ENCODE measurements around the gene CISH. TPM values are rescaled to one million over a fixed set of nuclear protein-coding genes. Genes with fewer than 3 reads are reported as not detected.

CISH gene
- total and polyA plus RNA-seq, 2 donors from 2014 or later, result 30.8 to 59.4 TPM

- DNase-seq, result peak in 2 of 5 donors; percentile 21 to 29
- no peak overlapping the region for H3K4me3 ChIP-seq (ENCODE audit: low read length in 3 of 3)
- intact Hi-C loops (cut with DNase I), result no loop called here
- peak overlapping the region; percentile 99 for H3K27ac ChIP-seq (ENCODE audit: low read depth in 2 of 2, low read length in 2 of 2)
- peak overlapping the region in 1 of 3 donors; percentile 83 for H3K9ac ChIP-seq (ENCODE audit: low read length in 3 of 3)
- FAIRE-seq, result no peak
- TF ChIP-seq CTCF (IDR thresholded peaks at IDR 0.05; ENCODE audit: borderline replicate concordance, extremely low read depth, insufficient read depth), result no peak
- H3K36me3 ChIP-seq (ENCODE audit: control insufficient read depth in 2 of 3, insufficient read depth in 3 of 3, low read length in 3 of 3), result peaks cover 0 to 3% (median 0%) of the 10 kb centered on the region in 3 donors
- no peaks in the 10 kb centered on the region for H3K9me3 ChIP-seq (ENCODE audit: control insufficient read depth in 2 of 3, insufficient read depth in 1 of 3, low read length in 3 of 3)
- H3K4me1 ChIP-seq (ENCODE audit: control insufficient read depth in 2 of 3, insufficient read depth in 2 of 3, low read depth in 1 of 3, low read length in 3 of 3), result peaks cover 4 to 52% (median 51%) of the 10 kb centered on the region in 3 donors
- no peaks in the 10 kb centered on the region for H3K27me3 ChIP-seq (ENCODE audit: control insufficient read depth, insufficient read depth, low read length)
Observed at GRCh38 chr3:50599115-50599715, 12.4 kb downstream of the CISH start.

GRCh38 chr3:50594253-50594785 lies 17.3 kb downstream of the CISH start:
- Histone ChIP-seq H3K27me3 (ENCODE audit: control insufficient read depth, insufficient read depth, low read length) (no peaks in the 10 kb centered on the region), H3K36me3 (ENCODE audit: control insufficient read depth in 2 of 3, insufficient read depth in 3 of 3, low read length in 3 of 3) (no peaks in the 10 kb centered on the region), H3K9ac (ENCODE audit: low read length in 3 of 3) (no peak overlapping the region), H3K27ac (ENCODE audit: low read depth in 2 of 2, low read length in 2 of 2) (no peak overlapping the region), H3K4me3 (ENCODE audit: low read length in 3 of 3) (no peak overlapping the region), H3K4me1 (ENCODE audit: control insufficient read depth in 2 of 3, insufficient read depth in 2 of 3, low read depth in 1 of 3, low read length in 3 of 3) (peaks cover 0 to 21% (median 11%) of the 10 kb centered on the region in 3 donors), H3K9me3 (ENCODE audit: control insufficient read depth in 2 of 3, insufficient read depth in 1 of 3, low read length in 3 of 3) (no peaks in the 10 kb centered on the region)
- no peak for TF ChIP-seq CTCF (IDR thresholded peaks at IDR 0.05; ENCODE audit: borderline replicate concordance, extremely low read depth, insufficient read depth)
- intact Hi-C loops (cut with DNase I), result no loop called here
- FAIRE-seq (no peak), DNase-seq (no peak)

- DNase-seq (no peak), FAIRE-seq (no peak)
- Histone ChIP-seq H3K27ac (ENCODE audit: low read depth in 2 of 2, low read length in 2 of 2) (peak overlapping the region; percentile 13 to 32), H3K4me3 (ENCODE audit: low read length in 3 of 3) (no peak overlapping the region), H3K4me1 (ENCODE audit: control insufficient read depth in 2 of 3, insufficient read depth in 2 of 3, low read depth in 1 of 3, low read length in 3 of 3) (peaks cover 0 to 16% (median 7%) of the 10 kb centered on the region in 3 donors), H3K27me3 (ENCODE audit: control insufficient read depth, insufficient read depth, low read length) (no peaks in the 10 kb centered on the region), H3K9ac (ENCODE audit: low read length in 3 of 3) (peak overlapping the region in 1 of 3 donors; percentile 19), H3K36me3 (ENCODE audit: control insufficient read depth in 2 of 3, insufficient read depth in 3 of 3, low read length in 3 of 3) (no peaks in the 10 kb centered on the region), H3K9me3 (ENCODE audit: control insufficient read depth in 2 of 3, insufficient read depth in 1 of 3, low read length in 3 of 3) (no peaks in the 10 kb centered on the region)
- intact Hi-C loops (cut with DNase I), result no loop called here
- TF ChIP-seq CTCF (IDR thresholded peaks at IDR 0.05; ENCODE audit: borderline replicate concordance, extremely low read depth, insufficient read depth), result no peak
Observed at GRCh38 chr3:50592568-50592967, 19.0 kb downstream of the CISH start.

Measured in kidney (tissue), 14 donors.